Loucy (cell line): ENCODE measurements around the gene SNAPC1.

Experiments
- H2AFZ ChIP-seq: fragments of 200-600 bp; sonication (generic); 2 replicates; pipeline ENCODE4 v1.6.0; 2016; ENCODE audit warnings: antibody characterized with exemption, mild to moderate bottlenecking, low read length, moderate library complexity
- H3F3A ChIP-seq: fragments of 200-600 bp; 2 replicates; pipeline ENCODE4 v1.6.0; 2016; ENCODE audit warnings: antibody characterized with exemption, low read depth, mild to moderate bottlenecking
- H3K27me3 ChIP-seq: fragments of 200-600 bp; sonication (generic); 2 replicates; pipeline ENCODE4 v1.6.1; 2014; ENCODE audit warnings: low read length, mild to moderate bottlenecking; ENCODE audit not compliant: insufficient read depth, poor library complexity, severe bottlenecking
- H3K36me3 ChIP-seq: fragments of 200-600 bp; sonication (generic); 2 replicates; pipeline ENCODE4 v1.6.1; 2016; ENCODE audit warnings: low read length; ENCODE audit not compliant: insufficient read depth
- H3K4me1 ChIP-seq: fragments of 200-600 bp; sonication (generic); 2 replicates; pipeline ENCODE4 v1.5.1; 2014; ENCODE audit warnings: low read length, mild to moderate bottlenecking; ENCODE audit not compliant: insufficient read depth, poor library complexity, severe bottlenecking
- H3K4me2 ChIP-seq: fragments of 200-600 bp; sonication (generic); 2 replicates; pipeline ENCODE4 v1.6.0; 2014; ENCODE audit warnings: antibody characterized with exemption, low read length, low read depth, mild to moderate bottlenecking; ENCODE audit not compliant: poor library complexity, severe bottlenecking
- H3K4me3 ChIP-seq: fragments of 200-600 bp; sonication (generic); 2 replicates; pipeline ENCODE4 v1.5.1; 2014; ENCODE audit warnings: low read length, mild to moderate bottlenecking, mixed read lengths; ENCODE audit not compliant: poor library complexity, severe bottlenecking
- H3K79me2 ChIP-seq: fragments of 200-600 bp; sonication (generic); 2 replicates; pipeline ENCODE4 v1.6.1; 2014; ENCODE audit warnings: low read length; ENCODE audit not compliant: insufficient read depth
- H3K9ac ChIP-seq: fragments of 200-600 bp; sonication (generic); 2 replicates; pipeline ENCODE4 v1.6.0; 2014; ENCODE audit warnings: mild to moderate bottlenecking, low read depth, low read length, moderate library complexity; ENCODE audit not compliant: poor library complexity, severe bottlenecking
- H3K9me2 ChIP-seq: fragments of 200-600 bp; sonication (generic); replicated peaks from 2 replicates; pipeline ENCODE4 v1.6.1; 2016; ENCODE audit warnings: low read depth, low read length, mixed read lengths
- H3K9me3 ChIP-seq: fragments of 200-600 bp; sonication (generic); 2 replicates; pipeline ENCODE4 v1.6.1; 2014; ENCODE audit warnings: mild to moderate bottlenecking, antibody characterized with exemption, low read length, low read depth; ENCODE audit not compliant: insufficient read depth
- H4K20me1 ChIP-seq: fragments of 200-600 bp; sonication (generic); 2 replicates; pipeline ENCODE4 v1.6.0; 2014; ENCODE audit warnings: antibody characterized with exemption, low read length, mild to moderate bottlenecking; ENCODE audit not compliant: insufficient read depth, poor library complexity, severe bottlenecking
- EZH2phosphoT487 ChIP-seq: fragments of 200-600 bp; IDR thresholded peaks from 2 replicates; pipeline ENCODE4 v1.6.1; 2018; ENCODE audit warnings: antibody characterized with exemption, mild to moderate bottlenecking, moderate library complexity, borderline replicate concordance
- TF ChIP-seq, protein P1 (sequence below): fragments of 200-600 bp; sonication (generic); conservative IDR thresholded peaks from 2 replicates; pipeline ENCODE4 v1.5.1; 2014; ENCODE audit warnings: mild to moderate bottlenecking, antibody characterized with exemption, low read length

Gene SNAPC1

GRCh38 chr14:61720741-61721140 is 41.5 kb upstream of the SNAPC1 start:
- Histone ChIP-seq H3K4me2 (peak overlapping the region; percentile 86), H3K9me2 (no peaks in the 10 kb centered on the region), H3K4me3 (peak overlapping the region; percentile 66), H3K4me1 (peaks cover 55% of the 10 kb centered on the region), H2AFZ (no peak overlapping the region), H3K79me2 (peaks cover 92% of the 10 kb centered on the region), H3K9ac (peak overlapping the region; percentile 44), H4K20me1 (peaks cover 81% of the 10 kb centered on the region), H3F3A (peaks cover 20% of the 10 kb centered on the region), H3K27me3 (no peaks in the 10 kb centered on the region), H3K9me3 (no peaks in the 10 kb centered on the region), H3K36me3 (peaks cover 41% of the 10 kb centered on the region)
- TF ChIP-seq, protein P1, sequence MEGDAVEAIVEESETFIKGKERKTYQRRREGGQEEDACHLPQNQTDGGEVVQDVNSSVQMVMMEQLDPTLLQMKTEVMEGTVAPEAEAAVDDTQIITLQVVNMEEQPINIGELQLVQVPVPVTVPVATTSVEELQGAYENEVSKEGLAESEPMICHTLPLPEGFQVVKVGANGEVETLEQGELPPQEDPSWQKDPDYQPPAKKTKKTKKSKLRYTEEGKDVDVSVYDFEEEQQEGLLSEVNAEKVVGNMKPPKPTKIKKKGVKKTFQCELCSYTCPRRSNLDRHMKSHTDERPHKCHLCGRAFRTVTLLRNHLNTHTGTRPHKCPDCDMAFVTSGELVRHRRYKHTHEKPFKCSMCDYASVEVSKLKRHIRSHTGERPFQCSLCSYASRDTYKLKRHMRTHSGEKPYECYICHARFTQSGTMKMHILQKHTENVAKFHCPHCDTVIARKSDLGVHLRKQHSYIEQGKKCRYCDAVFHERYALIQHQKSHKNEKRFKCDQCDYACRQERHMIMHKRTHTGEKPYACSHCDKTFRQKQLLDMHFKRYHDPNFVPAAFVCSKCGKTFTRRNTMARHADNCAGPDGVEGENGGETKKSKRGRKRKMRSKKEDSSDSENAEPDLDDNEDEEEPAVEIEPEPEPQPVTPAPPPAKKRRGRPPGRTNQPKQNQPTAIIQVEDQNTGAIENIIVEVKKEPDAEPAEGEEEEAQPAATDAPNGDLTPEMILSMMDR: no peak
- TF ChIP-seq EZH2phosphoT487: no peak

- H3K36me3 ChIP-seq: peaks cover 75% of the 10 kb centered on the region
- no peaks in the 10 kb centered on the region for H3K27me3 ChIP-seq
- H3K9ac ChIP-seq: no peak overlapping the region
- no peaks in the 10 kb centered on the region for H3K9me3 ChIP-seq
- H2AFZ ChIP-seq: no peak overlapping the region
- TF ChIP-seq EZH2phosphoT487: no peak
- TF ChIP-seq, protein P1: no peak
- peaks cover 16% of the 10 kb centered on the region for H3F3A ChIP-seq
- peaks cover 22% of the 10 kb centered on the region for H3K4me1 ChIP-seq
- H3K4me3 ChIP-seq: no peak overlapping the region
- no peaks in the 10 kb centered on the region for H3K9me2 ChIP-seq
- peaks cover 83% of the 10 kb centered on the region for H3K79me2 ChIP-seq
- H3K4me2 ChIP-seq: no peak overlapping the region
- peaks cover 61% of the 10 kb centered on the region for H4K20me1 ChIP-seq
These were observed 38.1 kb upstream of the SNAPC1 start for GRCh38 chr14:61724133-61724532.

DNA sequence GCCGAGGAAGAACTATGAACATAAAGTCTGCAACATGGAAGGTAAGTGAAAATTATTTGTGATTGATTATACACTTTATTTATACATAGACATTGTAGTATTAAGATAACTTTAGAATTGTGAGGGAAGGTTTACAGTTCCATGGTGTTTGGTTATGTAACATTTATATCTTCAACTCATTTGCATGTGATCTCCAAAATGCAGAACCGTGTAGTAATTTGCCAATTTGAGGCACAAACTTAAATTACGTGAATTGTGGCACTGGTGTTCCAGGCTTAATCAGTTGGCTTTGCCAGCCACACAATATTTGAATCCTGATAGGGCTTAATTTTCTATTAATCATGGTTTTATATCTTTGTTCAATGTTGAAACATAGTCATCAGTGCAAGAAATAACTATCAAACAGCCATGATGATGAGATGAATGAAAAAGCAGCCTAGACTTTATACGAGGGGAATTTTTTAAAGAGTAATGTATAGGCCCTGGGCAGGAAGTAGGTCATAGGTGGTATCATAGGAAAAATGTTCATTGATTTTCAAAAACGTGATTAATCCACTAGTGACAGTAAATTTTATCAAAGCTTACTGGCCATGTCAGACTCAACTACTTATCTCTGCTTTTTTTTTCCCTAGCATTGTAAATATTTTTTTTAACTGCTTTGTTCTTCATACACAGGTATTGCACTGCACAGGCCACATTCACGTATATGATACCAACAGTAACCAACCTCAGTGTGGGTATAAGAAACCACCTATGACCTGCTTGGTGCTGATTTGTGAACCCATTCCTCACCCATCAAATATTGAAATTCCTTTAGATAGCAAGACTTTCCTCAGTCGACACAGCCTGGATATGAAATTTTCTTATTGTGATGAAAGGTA is 35.2 kb upstream of the SNAPC1 start:
- Histone ChIP-seq H3K9ac (no peak overlapping the region), H2AFZ (no peak overlapping the region), H3K4me3 (no peak overlapping the region), H3K27me3 (no peaks in the 10 kb centered on the region), H3K9me2 (no peaks in the 10 kb centered on the region), H4K20me1 (peaks cover 50% of the 10 kb centered on the region), H3K4me2 (no peak overlapping the region), H3K9me3 (no peaks in the 10 kb centered on the region), H3F3A (no peaks in the 10 kb centered on the region; the same call in 1 of the 2 replicates), H3K36me3 (peaks cover 96% of the 10 kb centered on the region), H3K4me1 (peaks cover 1% of the 10 kb centered on the region), H3K79me2 (peaks cover 65% of the 10 kb centered on the region)
- TF ChIP-seq EZH2phosphoT487: no peak
- TF ChIP-seq, protein P1: no peak
